Endometrium (tissue), 2 donors: Measurements from ENCODE around the gene SPON1.
"Not testable (repeated sequence)": the region's sequence is repeated elsewhere in the genome, so short reads cannot be mapped to it uniquely, and the experiment has no call there.

ENCODE experiments used
- FAIRE-seq: peaks from 2 replicates; lab custom pipeline; 2012; peaks lifted over from hg19 to GRCh38; lab: Jason Lieb, UNC
- donor health status: control.
- donor health status: control.

Gene SPON1

GRCh38 chr11:14082338-14082737 is 119.8 kb downstream of the SPON1 start:
- FAIRE-seq, result no peak

- not testable (repeated sequence) for FAIRE-seq
Observed at GRCh38 chr11:14088861-14089260, 126.3 kb downstream of the SPON1 start.

DNA sequence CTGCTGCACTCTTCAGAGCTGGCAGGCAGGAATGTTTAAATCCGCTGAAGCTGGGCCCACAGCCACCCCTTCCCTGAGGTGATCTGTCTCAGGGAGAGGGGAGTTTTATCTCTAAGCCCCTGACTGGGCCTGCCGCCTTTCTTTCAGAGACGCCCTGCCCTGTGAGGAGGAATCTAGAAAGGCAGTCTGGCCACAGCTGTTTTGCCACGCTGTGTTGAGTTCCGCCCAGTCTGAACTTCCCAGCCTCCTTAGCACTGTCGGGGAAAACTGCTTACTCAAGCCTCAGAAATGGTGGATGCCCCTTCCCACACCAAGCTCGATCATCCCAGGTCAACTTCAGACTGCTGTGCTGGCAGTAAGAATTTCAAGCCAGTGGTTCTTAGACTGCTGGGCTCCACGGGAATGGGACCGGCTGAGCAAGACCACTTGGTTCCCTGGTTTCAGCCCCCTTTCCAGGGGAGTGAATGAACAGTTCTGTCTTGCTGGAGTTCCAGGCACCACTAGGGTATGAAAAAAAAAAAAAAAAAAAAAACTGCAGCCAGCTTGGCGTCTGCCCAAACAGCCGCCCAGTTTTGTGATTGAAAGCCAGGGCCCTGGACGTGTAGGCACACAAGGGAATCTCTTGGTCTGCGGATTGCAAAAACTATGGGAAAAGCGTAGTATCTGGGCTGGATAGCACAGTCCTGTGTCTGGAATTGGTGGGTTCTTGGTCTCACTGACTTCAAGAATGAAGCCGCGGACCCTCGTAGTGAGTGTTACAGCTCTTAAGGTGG is 127.4 kb downstream of the SPON1 start:
- FAIRE-seq, result no peak

- FAIRE-seq, result not testable (repeated sequence)
Observed at GRCh38 chr11:14090631-14091030, 128.1 kb downstream of the SPON1 start.

GRCh38 chr11:14093065-14093464 is 130.5 kb downstream of the SPON1 start:
- FAIRE-seq, result no peak

GRCh38 chr11:14094481-14095037 is 132.0 kb downstream of the SPON1 start:
- FAIRE-seq, result no peak

DNA sequence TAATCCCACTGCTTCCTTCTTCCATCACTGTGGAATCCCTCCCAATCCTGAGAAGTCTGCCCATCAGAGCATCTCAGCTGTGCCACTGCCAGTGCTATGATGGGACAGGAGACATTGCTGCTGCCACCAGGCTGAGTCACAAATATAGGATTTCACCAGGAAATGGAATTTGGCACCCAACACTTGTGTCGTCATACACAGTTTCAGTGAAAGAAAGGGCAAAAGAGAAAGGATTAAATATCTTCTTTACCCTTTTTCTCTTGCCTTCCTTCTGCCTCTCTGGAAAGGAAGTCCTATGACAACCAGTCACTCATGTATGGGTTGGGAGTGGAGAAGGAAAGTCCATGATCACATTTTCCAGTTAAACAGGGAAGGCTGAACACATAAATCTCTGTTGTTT is 133.4 kb downstream of the SPON1 start:
- FAIRE-seq, result no peak

GRCh38 chr11:14096606-14097005 is 134.1 kb downstream of the SPON1 start:
- no peak for FAIRE-seq

GRCh38 chr11:14101388-14101787 is 138.9 kb downstream of the SPON1 start:
- FAIRE-seq, result no peak

GRCh38 chr11:14102766-14103165 is 140.2 kb downstream of the SPON1 start:
- no peak for FAIRE-seq

GRCh38 chr11:14105446-14105845 is 142.9 kb downstream of the SPON1 start:
- no peak for FAIRE-seq

DNA sequence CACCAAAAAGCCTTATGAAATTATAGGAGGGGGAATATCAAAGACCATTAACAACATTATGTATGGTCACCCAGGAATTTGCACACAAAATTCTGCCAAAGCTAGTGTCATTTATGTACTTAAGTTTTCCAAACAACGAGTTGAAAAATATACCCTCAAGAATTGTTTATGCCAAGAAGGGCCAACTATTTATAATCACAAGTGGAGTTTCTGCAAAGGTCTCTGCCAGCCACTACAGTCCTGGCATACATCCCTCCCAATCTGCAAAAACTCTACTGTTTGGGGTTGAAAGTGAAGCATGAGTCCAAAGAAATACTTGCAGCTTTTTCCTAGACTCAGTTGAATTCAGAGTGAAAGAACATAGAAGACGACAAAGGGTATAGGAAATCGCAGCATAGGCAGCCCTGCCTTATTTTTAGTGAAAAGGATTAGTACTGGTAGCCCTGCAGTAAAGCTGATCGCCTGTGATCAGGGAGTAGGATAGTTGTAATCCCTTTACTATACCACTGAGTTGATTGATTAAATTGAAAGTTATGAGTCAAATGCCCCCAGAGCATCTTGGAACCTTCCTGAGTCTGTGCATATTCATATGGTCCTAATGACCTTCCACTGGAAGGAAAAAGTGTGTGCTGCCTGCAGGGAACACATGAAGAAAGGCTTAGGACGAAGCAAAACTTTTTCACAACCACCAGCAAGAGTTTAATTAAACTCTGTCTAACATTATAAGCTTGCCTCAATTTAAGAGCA is 144.0 kb downstream of the SPON1 start:
- FAIRE-seq, result no peak

- no peak for FAIRE-seq
Observed at GRCh38 chr11:14107050-14107430, 144.5 kb downstream of the SPON1 start.

DNA sequence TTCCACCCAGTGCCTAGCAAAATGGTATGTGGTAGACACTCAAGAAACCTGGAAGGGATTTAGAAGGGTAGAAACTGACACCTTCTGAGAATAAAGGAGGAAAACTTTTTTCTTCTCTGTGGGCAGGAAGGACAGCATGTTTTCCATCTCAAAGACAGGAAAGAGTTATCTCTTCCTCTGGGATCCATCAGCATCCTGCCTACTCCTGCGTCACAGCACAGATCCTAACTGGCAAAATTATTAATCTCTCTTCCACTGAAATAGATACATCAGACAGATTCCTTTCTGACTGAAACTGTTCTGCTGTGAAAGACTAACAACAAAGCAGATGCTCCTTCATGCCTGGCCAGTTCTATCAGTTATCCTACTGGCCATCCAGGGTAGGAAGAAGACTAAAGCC is 147.2 kb downstream of the SPON1 start:
- FAIRE-seq, result no peak

- no peak for FAIRE-seq
Observed at GRCh38 chr11:14110629-14111028, 148.1 kb downstream of the SPON1 start.

GRCh38 chr11:14111496-14111895 is 149.0 kb downstream of the SPON1 start:
- no peak for FAIRE-seq

DNA sequence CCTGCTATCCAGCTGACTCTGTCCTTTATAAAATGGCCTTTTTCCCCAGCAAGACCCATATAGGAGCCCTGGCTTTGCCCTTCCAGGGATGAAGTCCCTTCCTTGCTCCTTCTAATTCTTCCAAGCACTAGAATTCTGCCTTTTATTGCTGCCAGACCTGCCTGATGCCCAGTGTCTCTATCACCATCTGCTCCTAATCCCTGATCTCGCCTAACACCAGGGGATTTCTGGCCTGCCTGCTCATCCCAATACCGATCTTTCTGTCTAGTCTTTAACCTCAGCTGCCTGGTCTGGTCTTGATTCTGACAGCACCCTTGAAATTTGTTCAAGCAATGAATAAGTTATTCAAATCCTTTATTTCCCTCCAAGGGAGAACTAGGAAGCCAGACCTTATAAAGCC is 150.2 kb downstream of the SPON1 start:
- no peak for FAIRE-seq

DNA sequence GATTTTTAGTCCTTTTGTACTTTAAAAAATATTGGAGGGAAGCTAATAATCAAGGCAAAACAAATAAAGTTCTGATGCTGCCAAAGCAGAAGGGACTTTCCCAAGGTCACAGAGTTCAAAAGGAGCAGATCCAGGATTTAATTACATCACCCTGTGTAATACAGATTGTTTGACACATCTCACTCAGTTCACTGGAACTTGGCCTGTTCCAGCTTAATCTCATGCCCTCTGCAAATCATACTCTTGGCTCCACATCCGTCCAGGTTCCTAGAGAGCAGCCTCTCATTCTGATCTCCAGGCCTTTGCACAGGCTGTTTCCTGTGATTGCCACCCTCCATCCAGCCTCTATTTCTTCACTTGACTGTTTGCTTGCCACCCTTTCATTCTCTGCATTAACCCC is 151.7 kb downstream of the SPON1 start:
- FAIRE-seq, result no peak

DNA sequence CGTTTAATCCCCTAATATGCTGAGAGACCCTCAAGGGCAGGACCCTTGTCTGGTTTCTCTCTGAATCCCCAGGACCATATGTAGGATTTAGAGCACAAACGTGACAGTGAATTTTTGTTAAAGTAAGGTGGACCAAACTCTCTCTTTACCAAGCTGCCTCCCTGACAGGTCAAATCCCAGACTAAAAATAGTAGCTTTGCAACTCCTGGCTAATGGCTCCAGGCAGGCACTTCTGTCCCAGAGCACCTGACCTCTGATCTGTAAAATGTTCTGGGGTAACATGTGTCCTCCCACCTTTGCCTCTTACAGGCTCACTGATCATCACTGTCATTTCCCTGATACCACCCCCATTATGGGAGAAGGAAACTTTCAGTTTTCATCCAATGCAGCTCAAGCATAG is 152.3 kb downstream of the SPON1 start:
- no peak for FAIRE-seq

- no peak for FAIRE-seq
Observed at GRCh38 chr11:14117632-14118031, 155.1 kb downstream of the SPON1 start.

GRCh38 chr11:14118072-14118471 is 155.5 kb downstream of the SPON1 start:
- peak; percentile 74 for FAIRE-seq

DNA sequence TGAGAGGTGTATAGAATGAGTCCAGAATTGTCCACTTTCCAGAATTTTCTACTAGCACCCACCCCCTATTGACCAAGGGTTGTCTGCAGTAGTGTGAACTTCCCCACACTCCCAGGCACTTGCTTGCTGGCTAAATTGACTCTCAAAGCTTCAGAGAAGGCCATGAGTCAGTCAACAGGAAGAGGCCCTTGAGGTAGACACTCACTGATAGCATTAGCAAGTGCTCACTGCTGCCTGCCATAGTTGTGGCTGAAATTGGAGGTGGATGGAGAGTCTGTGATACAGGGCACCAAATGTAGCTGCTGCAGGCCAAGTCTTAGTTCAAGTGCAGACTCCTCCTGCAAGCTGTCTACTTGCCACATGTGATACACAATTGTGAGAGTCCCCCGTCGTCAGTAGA is 156.8 kb downstream of the SPON1 start:
- no peak for FAIRE-seq

DNA sequence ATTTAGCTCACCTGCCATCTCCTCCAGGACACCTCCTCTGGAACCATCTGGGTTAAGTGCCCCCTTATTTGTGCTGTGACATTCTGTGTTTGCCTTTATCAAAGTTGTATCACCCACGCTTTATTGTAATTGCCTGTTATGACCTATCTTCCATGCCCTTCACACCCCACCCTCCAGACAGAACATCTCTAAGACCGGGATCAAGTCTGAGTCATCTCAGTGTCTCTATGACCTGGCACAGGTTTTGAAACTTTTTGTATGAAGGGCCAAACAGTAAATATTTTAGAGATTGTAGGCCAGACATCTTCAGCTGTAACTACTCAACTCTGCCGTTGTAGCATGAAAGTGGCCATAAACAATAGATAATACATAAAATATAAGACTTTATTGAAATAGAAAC is 161.8 kb downstream of the SPON1 start:
- FAIRE-seq, result peak; percentile 68
